ENCODE results near the gene ZNF516. TPM values are rescaled to one million over a fixed set of nuclear protein-coding genes. Genes with fewer than 3 reads are reported as not detected.
A peak's percentile ranks its signal among the peaks of the same experiment; 100 is the strongest.

Gene ZNF516
- polyA plus RNA-seq, 4 donors = 37.8 to 51.4 (median 43.6) TPM

GRCh38 chr18:76515576-76515975, 20.5 kb upstream of the ZNF516 start:
- DNase-seq (ENCODE audit: low read depth in 4 of 4, low spot score in 3 of 4) = no peak

GRCh38 chr18:76514573-76514972, 19.5 kb upstream of the ZNF516 start:
- no peak for DNase-seq (ENCODE audit: low read depth in 4 of 4, low spot score in 3 of 4)

GRCh38 chr18:76507830-76508385, 12.9 kb upstream of the ZNF516 start:
- no peak for DNase-seq (ENCODE audit: low read depth in 4 of 4, low spot score in 3 of 4)

- DNase-seq (ENCODE audit: low read depth in 4 of 4, low spot score in 3 of 4) = no peak
These were observed 12.1 kb upstream of the ZNF516 start for GRCh38 chr18:76506974-76507764.

- no peak for DNase-seq (ENCODE audit: low read depth in 4 of 4, low spot score in 3 of 4)
These were observed 11.4 kb upstream of the ZNF516 start for GRCh38 chr18:76506395-76506794.

GRCh38 chr18:76505614-76506013, 10.6 kb upstream of the ZNF516 start:
- DNase-seq (ENCODE audit: low read depth in 4 of 4, low spot score in 3 of 4) = no peak

GRCh38 chr18:76504749-76505148, 9.7 kb upstream of the ZNF516 start:
- DNase-seq (ENCODE audit: low read depth in 4 of 4, low spot score in 3 of 4) = no peak

GRCh38 chr18:76503649-76504386, 8.8 kb upstream of the ZNF516 start:
- DNase-seq (ENCODE audit: low read depth in 4 of 4, low spot score in 3 of 4) = no peak

- DNase-seq (ENCODE audit: low read depth in 4 of 4, low spot score in 3 of 4) = no peak
These were observed 7.5 kb upstream of the ZNF516 start for GRCh38 chr18:76502551-76502950.

- DNase-seq (ENCODE audit: low read depth in 4 of 4, low spot score in 3 of 4) = no peak
These were observed 4.7 kb upstream of the ZNF516 start for GRCh38 chr18:76499637-76500340.

GRCh38 chr18:76499021-76499420, 4.0 kb upstream of the ZNF516 start:
- no peak for DNase-seq (ENCODE audit: low read depth in 4 of 4, low spot score in 3 of 4)

- no peak for DNase-seq (ENCODE audit: low read depth in 4 of 4, low spot score in 3 of 4)
These were observed 3.0 kb upstream of the ZNF516 start for GRCh38 chr18:76498064-76498463.

GRCh38 chr18:76497021-76497420, 2.0 kb upstream of the ZNF516 start:
- no peak for DNase-seq (ENCODE audit: low read depth in 4 of 4, low spot score in 3 of 4)

GRCh38 chr18:76496194-76496890, 1.3 kb upstream of the ZNF516 start:
- no peak for DNase-seq (ENCODE audit: low read depth in 4 of 4, low spot score in 3 of 4)

- DNase-seq (ENCODE audit: low read depth in 4 of 4, low spot score in 3 of 4) = no peak
These were observed 572 bp upstream of the ZNF516 start for GRCh38 chr18:76495435-76496193.

GRCh38 chr18:76494231-76495005, 624 bp downstream of the ZNF516 start:
- DNase-seq (ENCODE audit: low read depth in 4 of 4, low spot score in 3 of 4) = no peak

- DNase-seq (ENCODE audit: low read depth in 4 of 4, low spot score in 3 of 4) = no peak
These were observed 1.6 kb downstream of the ZNF516 start for GRCh38 chr18:76493213-76494161.

GRCh38 chr18:76492669-76493212, 2.3 kb downstream of the ZNF516 start:
- peak; percentile 99 to 100 (median 100) for DNase-seq (ENCODE audit: low read depth in 4 of 4, low spot score in 3 of 4)
